LNCAP (cell line): Measurements from ENCODE around the gene SCUBE2.

ENCODE experiments used
- TF ChIP-seq, protein P1 (sequence below): fragments of 450-650 bp; IDR thresholded peaks from 2 replicates; pipeline ENCODE4 v1.5.1; 2017; ENCODE audit warnings: mild to moderate bottlenecking

SCUBE2 gene

GRCh38 chr11:9089636-9090035 lies 1.8 kb downstream of the SCUBE2 start:
- TF ChIP-seq, protein P1, sequence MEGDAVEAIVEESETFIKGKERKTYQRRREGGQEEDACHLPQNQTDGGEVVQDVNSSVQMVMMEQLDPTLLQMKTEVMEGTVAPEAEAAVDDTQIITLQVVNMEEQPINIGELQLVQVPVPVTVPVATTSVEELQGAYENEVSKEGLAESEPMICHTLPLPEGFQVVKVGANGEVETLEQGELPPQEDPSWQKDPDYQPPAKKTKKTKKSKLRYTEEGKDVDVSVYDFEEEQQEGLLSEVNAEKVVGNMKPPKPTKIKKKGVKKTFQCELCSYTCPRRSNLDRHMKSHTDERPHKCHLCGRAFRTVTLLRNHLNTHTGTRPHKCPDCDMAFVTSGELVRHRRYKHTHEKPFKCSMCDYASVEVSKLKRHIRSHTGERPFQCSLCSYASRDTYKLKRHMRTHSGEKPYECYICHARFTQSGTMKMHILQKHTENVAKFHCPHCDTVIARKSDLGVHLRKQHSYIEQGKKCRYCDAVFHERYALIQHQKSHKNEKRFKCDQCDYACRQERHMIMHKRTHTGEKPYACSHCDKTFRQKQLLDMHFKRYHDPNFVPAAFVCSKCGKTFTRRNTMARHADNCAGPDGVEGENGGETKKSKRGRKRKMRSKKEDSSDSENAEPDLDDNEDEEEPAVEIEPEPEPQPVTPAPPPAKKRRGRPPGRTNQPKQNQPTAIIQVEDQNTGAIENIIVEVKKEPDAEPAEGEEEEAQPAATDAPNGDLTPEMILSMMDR, result no peak

GRCh38 chr11:9089061-9089460 lies 2.3 kb downstream of the SCUBE2 start:
- TF ChIP-seq, protein P1, result no peak

DNA sequence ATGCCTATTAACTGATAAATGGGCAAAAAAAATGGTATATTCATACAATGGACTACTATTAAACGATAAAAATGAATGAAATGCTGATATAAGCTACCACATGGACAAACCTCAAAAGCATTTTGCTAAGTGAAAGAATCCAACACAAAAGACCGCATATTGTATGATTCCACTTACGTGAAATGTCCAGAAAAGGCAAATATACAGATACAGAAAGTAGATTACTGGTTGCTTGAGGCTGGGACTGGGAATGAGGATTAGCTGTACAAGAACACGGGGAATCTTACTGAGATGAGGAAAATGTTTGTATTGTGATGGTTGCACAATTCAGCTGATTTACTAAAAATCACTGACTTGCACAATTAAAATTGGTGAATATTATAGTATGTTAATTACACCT lies 8.8 kb downstream of the SCUBE2 start:
- TF ChIP-seq, protein P1, result no peak

DNA sequence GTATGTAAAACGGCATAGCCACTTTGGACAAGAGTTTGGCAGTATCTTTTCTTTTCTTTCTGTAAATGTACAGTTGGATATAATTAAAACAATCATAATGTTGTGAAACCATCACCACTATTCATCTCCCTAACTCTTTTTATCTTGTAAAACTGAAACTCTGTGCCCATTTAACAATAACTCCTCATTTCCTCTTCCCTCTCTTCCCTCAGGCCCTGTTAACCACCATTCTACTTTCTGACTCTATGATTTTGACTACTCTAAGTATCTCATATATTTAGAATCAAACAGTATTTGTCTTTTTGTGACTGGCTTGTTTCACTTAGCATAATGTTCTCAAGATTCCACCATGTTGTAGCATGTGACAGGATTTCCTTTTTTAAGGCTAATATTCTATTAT lies 10.2 kb downstream of the SCUBE2 start:
- TF ChIP-seq, protein P1, result no peak

DNA sequence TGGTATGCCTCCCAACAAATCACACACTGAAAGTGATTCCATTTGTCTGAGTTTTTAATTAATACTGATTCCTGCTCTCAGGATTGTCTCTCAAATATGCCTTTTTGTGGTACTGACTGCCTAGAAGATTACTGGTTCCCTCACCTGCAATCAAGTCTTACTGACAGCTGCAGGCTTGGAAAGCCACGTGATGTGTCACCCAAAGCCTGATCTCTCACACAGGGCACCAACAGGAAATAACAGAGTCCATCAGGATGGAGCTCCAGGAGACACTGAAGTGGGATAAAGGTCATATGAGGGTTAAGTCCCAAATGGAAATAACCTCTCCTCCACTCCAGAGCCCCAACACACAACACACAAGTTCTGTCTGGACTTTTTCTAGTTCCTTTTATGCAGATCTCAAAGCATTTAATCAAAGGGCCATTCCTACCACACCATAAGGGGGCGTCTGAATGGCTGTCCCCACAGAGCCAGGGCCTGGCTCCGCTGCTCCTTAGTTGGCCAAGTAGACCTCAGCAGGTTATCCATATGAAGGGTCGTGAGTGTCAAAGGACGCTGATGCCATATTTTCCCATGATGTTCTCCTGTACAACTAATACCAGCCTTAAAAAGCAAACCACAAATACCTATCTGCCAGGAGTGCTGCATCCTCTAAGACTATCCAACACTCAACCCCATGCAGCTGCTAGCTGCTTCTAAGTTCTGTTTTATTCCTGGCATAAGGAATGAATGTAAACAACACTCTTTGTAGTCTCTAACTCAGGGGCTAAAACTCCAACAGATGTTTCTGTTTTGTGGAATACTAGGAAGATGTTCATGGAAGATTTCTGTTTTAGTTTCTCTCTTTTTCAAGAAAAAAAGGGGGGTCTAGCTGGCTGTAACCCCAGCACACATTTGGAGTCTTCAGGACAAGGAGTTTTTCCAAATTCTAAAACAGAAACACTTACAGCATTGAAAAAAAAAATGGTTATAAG lies 13.0 kb downstream of the SCUBE2 start:
- TF ChIP-seq, protein P1, result no peak

DNA sequence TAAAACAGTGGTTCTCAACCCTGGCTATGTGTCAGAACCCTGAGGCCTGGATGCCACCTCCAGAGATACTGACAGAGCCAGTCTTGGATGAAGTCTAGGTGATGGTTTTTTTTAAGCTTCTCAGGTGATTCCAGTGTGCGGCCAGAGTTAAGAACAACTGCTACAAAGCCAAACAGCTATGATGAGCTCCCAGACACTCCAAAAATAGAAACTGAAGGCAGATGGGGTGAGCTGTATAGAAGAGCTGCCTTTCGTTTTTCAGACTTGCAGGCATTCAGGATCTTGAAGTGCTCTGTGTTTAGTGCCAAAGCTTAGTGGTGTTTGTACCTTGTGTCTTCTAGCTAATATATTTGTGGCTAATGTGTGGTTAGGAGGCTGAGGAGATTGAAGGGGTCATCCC lies 14.2 kb downstream of the SCUBE2 start:
- TF ChIP-seq, protein P1, result no peak

DNA sequence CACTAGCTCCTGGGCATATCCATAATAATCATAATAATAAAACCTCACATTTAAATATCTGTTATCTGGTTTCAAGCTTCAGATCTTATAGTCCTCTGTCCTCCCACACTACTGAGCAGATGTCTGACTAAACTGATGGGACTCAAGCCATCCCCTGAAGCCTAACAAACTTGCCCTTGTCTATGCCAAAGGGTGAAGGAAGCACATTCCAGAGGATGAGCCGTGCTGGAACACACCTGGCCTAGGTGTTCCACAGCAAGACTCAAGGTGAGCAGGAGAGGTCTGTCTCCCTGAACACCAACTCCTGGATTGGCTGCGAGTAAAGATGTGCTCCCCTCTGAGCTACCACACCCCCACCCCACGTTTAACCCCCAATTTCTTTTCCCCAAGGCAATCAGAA lies 14.7 kb downstream of the SCUBE2 start:
- TF ChIP-seq, protein P1, result no peak
